ENCODE data around the gene FRMPD2. TPM values are rescaled to one million over a fixed set of nuclear protein-coding genes. Genes with fewer than 3 reads are reported as not detected.
"Not testable (repeated sequence)": the region's sequence is repeated elsewhere in the genome, so short reads cannot be mapped to it uniquely, and the experiment has no call there.

The FRMPD2 gene
- total RNA-seq, 1 experiment from 2014 or later: not detected

- no peak for DNase-seq (ENCODE audit: low spot score)
Measured at GRCh38 chr10:48206482-48207250, 67.8 kb downstream of the FRMPD2 start.

- no peak for DNase-seq (ENCODE audit: low spot score)
Measured at GRCh38 chr10:48205918-48206317, 68.6 kb downstream of the FRMPD2 start.

- peak; percentile 87 for DNase-seq (ENCODE audit: low spot score)
Measured at GRCh38 chr10:48199580-48200377, 74.7 kb downstream of the FRMPD2 start.

- no peak for DNase-seq (ENCODE audit: low spot score)
Measured at GRCh38 chr10:48197236-48197899, 77.1 kb downstream of the FRMPD2 start.

- DNase-seq (ENCODE audit: low spot score): no peak
Measured at GRCh38 chr10:48195803-48196202, 78.7 kb downstream of the FRMPD2 start.

- peak; percentile 26 for DNase-seq (ENCODE audit: low spot score)
Measured at GRCh38 chr10:48194830-48195229, 79.7 kb downstream of the FRMPD2 start.

- no peak for DNase-seq (ENCODE audit: low spot score)
Measured at GRCh38 chr10:48193556-48193955, 80.9 kb downstream of the FRMPD2 start.

- DNase-seq (ENCODE audit: low spot score): no peak
Measured at GRCh38 chr10:48192881-48193450, 81.5 kb downstream of the FRMPD2 start.

GRCh38 chr10:48187713-48188485 lies 86.6 kb downstream of the FRMPD2 start:
- DNase-seq (ENCODE audit: low spot score): no peak

GRCh38 chr10:48187126-48187525 lies 87.4 kb downstream of the FRMPD2 start:
- DNase-seq (ENCODE audit: low spot score): no peak

GRCh38 chr10:48186264-48186804 lies 88.2 kb downstream of the FRMPD2 start:
- not testable (repeated sequence) for DNase-seq (ENCODE audit: low spot score)

GRCh38 chr10:48184224-48184623 lies 90.3 kb downstream of the FRMPD2 start:
- DNase-seq (ENCODE audit: low spot score): no peak

GRCh38 chr10:48172715-48173114 lies 101.8 kb downstream of the FRMPD2 start:
- DNase-seq (ENCODE audit: low spot score): not testable (repeated sequence)

- DNase-seq (ENCODE audit: low spot score): not testable (repeated sequence)
Measured at GRCh38 chr10:48160670-48161069, 113.8 kb downstream of the FRMPD2 start.

- not testable (repeated sequence) for DNase-seq (ENCODE audit: low spot score)
Measured at GRCh38 chr10:48160163-48160562, 114.3 kb downstream of the FRMPD2 start.

GRCh38 chr10:48154211-48155140 lies 120.0 kb downstream of the FRMPD2 start:
- DNase-seq (ENCODE audit: low spot score): not testable (repeated sequence)

GRCh38 chr10:48147643-48148042 lies 126.9 kb downstream of the FRMPD2 start:
- not testable (repeated sequence) for DNase-seq (ENCODE audit: low spot score)

GRCh38 chr10:48143721-48144642 lies 130.5 kb downstream of the FRMPD2 start:
- not testable (repeated sequence) for DNase-seq (ENCODE audit: low spot score)

- DNase-seq (ENCODE audit: low spot score): not testable (repeated sequence)
Measured at GRCh38 chr10:48140949-48141348, 133.5 kb downstream of the FRMPD2 start.

Measured in H4 (cell line).